ENCODE measurements around the gene TPM2.
A peak's percentile ranks its signal among the peaks of the same experiment; 100 is the strongest.

TPM2 gene

DNA sequence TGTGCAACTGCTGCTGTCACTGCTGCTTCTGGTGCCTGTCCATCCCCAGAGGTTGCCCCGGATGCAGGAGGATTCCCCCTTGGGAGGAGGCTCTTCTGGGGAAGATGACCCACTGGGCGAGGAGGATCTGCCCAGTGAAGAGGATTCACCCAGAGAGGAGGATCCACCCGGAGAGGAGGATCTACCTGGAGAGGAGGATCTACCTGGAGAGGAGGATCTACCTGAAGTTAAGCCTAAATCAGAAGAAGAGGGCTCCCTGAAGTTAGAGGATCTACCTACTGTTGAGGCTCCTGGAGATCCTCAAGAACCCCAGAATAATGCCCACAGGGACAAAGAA, 15.7 kb downstream of the TPM2 start:
- H3K27ac ChIP-seq (ENCODE audit: low read depth, low read length): no peak overlapping the region

DNA sequence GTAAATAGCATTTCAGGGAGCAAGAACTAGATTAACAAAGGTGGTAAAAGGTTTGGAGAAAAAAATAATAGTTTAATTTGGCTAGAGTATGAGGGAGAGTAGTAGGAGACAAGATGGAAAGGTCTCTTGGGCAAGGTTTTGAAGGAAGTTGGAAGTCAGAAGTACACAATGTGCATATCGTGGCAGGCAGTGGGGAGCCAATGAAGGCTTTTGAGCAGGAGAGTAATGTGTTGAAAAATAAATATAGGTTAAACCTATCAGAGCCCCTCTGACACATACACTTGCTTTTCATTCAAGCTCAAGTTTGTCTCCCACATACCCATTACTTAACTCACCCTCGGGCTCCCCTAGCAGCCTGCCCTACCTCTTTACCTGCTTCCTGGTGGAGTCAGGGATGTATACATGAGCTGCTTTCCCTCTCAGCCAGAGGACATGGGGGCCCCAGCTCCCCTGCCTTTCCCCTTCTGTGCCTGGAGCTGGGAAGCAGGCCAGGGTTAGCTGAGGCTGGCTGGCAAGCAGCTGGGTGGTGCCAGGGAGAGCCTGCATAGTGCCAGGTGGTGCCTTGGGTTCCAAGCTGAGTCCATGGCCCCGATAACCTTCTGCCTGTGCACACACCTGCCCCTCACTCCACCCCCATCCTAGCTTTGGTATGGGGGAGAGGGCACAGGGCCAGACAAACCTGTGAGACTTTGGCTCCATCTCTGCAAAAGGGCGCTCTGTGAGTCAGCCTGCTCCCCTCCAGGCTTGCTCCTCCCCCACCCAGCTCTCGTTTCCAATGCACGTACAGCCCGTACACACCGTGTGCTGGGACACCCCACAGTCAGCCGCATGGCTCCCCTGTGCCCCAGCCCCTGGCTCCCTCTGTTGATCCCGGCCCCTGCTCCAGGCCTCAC, 16.3 kb downstream of the TPM2 start, which contains the start of gene CA9:
TSS of gene CA9 (plus strand) at position 797 of the 893 bp plus-strand sequence. CDS start at position 829, 32 bp downstream.
- H3K79me2 ChIP-seq (ENCODE audit: control insufficient read depth, insufficient read depth, low read length, unreplicated experiment): no peaks in the 10 kb centered on the region
- no peaks in the 10 kb centered on the region for H3K36me3 ChIP-seq (ENCODE audit: insufficient read depth, low read length)
- H3K4me1 ChIP-seq (ENCODE audit: control insufficient read depth, insufficient read depth, low read length, unreplicated experiment): peaks cover 21% of the 10 kb centered on the region
- H3K4me3 ChIP-seq (ENCODE audit: low read depth, low read length): peak within 1 kb of the TSS; percentile 19
- no peak within 1 kb of the TSS for H3K27ac ChIP-seq (ENCODE audit: low read depth, low read length)
- no peak within 1 kb of the TSS for H2AFZ ChIP-seq (ENCODE audit: low read length, unreplicated experiment)
- no peaks in the 10 kb centered on the region for H3K27me3 ChIP-seq (ENCODE audit: insufficient read depth, low read length)

More for the DNA sequence above, 15.7 kb downstream of the TPM2 start:
- Histone ChIP-seq H3K36me3 (ENCODE audit: insufficient read depth, low read length) (no peaks in the 10 kb centered on the region), H3K27me3 (ENCODE audit: insufficient read depth, low read length) (no peaks in the 10 kb centered on the region), H3K4me3 (ENCODE audit: low read depth, low read length) (peak overlapping the region; percentile 19), H3K79me2 (ENCODE audit: control insufficient read depth, insufficient read depth, low read length, unreplicated experiment) (no peaks in the 10 kb centered on the region), H2AFZ (ENCODE audit: low read length, unreplicated experiment) (no peak overlapping the region), H3K4me1 (ENCODE audit: control insufficient read depth, insufficient read depth, low read length, unreplicated experiment) (peaks cover 21% of the 10 kb centered on the region)

DNA sequence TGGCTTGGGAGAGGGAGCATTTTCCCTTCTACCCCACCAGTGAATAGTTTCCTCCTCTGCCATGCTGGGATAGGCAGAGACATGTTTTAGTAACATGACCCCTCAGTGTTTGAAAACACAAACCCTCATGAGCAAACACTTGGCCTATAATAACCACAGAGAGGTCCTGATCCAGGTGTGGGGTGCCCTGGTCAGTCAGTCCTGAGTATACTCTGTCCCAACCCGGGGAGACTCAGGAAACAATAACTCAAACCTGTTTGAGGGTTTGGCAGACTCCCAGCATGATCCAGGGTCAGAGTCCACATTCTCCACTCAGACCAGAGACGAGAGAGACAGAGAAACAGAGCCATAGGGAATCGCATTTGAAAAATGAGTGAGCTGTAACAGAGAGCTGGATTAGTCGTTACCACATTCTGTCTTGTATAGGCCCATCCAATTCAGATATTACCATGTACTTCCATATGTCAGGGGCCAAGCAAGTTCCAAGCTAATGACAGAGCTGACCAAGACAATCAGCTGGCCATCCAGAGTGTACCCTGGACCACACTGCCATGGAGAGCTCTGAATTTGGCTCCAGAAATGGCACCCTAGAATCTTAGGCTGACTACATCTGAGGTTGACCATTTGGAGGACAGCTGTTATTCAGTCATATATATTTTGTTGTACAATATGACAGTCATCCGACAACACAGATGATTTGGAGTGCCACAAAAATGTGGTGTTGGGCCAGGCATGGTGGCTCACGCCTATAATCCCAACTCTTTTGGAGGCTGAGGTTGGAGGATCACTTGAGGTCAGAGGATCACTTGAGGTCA, 20.2 kb downstream of the TPM2 start:
- H3K27ac ChIP-seq (ENCODE audit: low read depth, low read length): no peak overlapping the region
- H2AFZ ChIP-seq (ENCODE audit: low read length, unreplicated experiment): no peak overlapping the region
- H3K27me3 ChIP-seq (ENCODE audit: insufficient read depth, low read length): no peaks in the 10 kb centered on the region
- no peak overlapping the region for H3K4me3 ChIP-seq (ENCODE audit: low read depth, low read length)
- no peaks in the 10 kb centered on the region for H3K36me3 ChIP-seq (ENCODE audit: insufficient read depth, low read length)
- H3K4me1 ChIP-seq (ENCODE audit: control insufficient read depth, insufficient read depth, low read length, unreplicated experiment): peaks cover 24% of the 10 kb centered on the region
- H3K79me2 ChIP-seq (ENCODE audit: control insufficient read depth, insufficient read depth, low read length, unreplicated experiment): peaks cover 4% of the 10 kb centered on the region

DNA sequence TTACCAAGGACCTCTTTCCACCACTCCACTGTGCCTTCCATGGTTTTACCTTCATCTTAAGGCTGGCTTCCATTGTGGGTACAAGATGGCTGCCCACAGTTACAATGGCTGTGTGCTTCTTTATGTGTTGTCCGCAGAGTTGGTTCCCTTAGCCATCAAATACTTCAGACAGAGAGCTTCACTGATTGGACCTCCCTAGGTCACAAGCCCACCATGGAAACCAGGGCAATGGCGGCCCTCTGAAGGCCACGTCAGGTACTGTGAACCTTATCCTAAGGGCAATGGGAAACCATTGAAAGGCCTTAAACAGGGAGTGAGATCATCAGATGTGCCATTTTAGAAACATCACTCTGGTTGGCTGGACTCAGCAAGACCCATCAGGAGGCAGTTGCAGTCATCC, 21.8 kb downstream of the TPM2 start:
- Histone ChIP-seq H3K79me2 (ENCODE audit: control insufficient read depth, insufficient read depth, low read length, unreplicated experiment) (peaks cover 13% of the 10 kb centered on the region), H2AFZ (ENCODE audit: low read length, unreplicated experiment) (no peak overlapping the region), H3K27me3 (ENCODE audit: insufficient read depth, low read length) (no peaks in the 10 kb centered on the region), H3K27ac (ENCODE audit: low read depth, low read length) (no peak overlapping the region), H3K4me3 (ENCODE audit: low read depth, low read length) (no peak overlapping the region), H3K36me3 (ENCODE audit: insufficient read depth, low read length) (no peaks in the 10 kb centered on the region), H3K4me1 (ENCODE audit: control insufficient read depth, insufficient read depth, low read length, unreplicated experiment) (peaks cover 34% of the 10 kb centered on the region)

DNA sequence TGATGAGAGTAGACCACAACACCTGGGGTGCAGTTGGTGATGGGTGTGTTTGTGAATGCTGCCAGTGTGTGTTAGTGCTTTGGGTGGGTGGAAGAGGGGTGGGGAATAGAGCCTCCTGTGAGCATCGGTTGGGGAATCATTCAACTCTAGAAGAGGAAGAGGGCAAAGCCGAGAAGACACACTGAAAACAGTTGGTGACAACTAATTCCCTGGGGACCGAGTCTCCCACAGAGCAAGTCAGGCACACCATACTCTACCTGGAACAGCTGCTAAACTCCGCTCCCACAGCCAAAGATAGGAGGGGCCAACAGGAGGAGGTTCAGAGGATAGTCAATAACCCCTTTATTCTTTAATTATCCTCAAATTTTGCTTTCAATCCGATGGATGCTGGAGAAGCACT, 23.2 kb downstream of the TPM2 start:
- peaks cover 45% of the 10 kb centered on the region for H3K4me1 ChIP-seq (ENCODE audit: control insufficient read depth, insufficient read depth, low read length, unreplicated experiment)
- H3K79me2 ChIP-seq (ENCODE audit: control insufficient read depth, insufficient read depth, low read length, unreplicated experiment): peaks cover 15% of the 10 kb centered on the region
- H3K27me3 ChIP-seq (ENCODE audit: insufficient read depth, low read length): no peaks in the 10 kb centered on the region
- H2AFZ ChIP-seq (ENCODE audit: low read length, unreplicated experiment): no peak overlapping the region
- no peak overlapping the region for H3K27ac ChIP-seq (ENCODE audit: low read depth, low read length)
- H3K4me3 ChIP-seq (ENCODE audit: low read depth, low read length): no peak overlapping the region
- H3K36me3 ChIP-seq (ENCODE audit: insufficient read depth, low read length): no peaks in the 10 kb centered on the region

DNA sequence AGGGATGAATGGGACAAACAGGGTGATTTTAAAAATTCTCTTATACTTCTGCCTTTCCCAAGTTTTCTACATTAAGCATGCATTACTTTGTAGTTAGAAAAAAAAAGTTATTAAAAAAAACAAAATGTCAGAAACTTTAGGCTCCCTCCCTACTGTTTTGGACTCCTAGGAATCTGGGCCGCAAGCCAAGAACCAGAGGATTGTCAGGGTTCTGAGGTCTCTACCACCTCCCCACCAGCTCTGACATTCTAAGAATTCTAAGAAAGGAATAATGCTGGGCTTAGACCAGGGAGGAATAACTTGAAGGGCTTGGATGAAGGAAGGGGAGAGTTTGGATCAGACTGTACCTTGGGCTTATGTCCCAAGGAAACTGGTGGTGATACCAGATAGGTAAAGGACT, 23.7 kb downstream of the TPM2 start:
- no peak overlapping the region for H2AFZ ChIP-seq (ENCODE audit: low read length, unreplicated experiment)
- H3K27ac ChIP-seq (ENCODE audit: low read depth, low read length): no peak overlapping the region
- no peak overlapping the region for H3K4me3 ChIP-seq (ENCODE audit: low read depth, low read length)
- H3K27me3 ChIP-seq (ENCODE audit: insufficient read depth, low read length): no peaks in the 10 kb centered on the region
- no peaks in the 10 kb centered on the region for H3K36me3 ChIP-seq (ENCODE audit: insufficient read depth, low read length)
- peaks cover 49% of the 10 kb centered on the region for H3K4me1 ChIP-seq (ENCODE audit: control insufficient read depth, insufficient read depth, low read length, unreplicated experiment)
- peaks cover 18% of the 10 kb centered on the region for H3K79me2 ChIP-seq (ENCODE audit: control insufficient read depth, insufficient read depth, low read length, unreplicated experiment)

DNA sequence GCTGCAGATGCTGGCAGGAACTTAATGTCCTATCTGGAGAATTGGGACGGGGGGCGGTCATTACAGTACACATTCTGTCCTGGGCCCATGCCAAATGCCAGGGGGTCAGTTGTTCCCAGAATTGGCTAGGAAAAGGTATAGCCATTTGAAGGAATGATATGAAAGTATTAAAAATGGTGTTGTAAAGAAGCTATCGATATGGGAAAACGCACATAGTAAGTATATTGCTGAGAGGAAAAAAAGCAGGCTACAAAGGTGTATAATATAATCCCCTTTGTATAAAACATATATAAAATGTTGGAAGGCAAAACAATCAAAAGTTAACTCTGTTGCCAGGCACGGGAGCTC, 24.3 kb downstream of the TPM2 start:
- Histone ChIP-seq H3K4me1 (ENCODE audit: control insufficient read depth, insufficient read depth, low read length, unreplicated experiment) (peaks cover 55% of the 10 kb centered on the region), H3K27ac (ENCODE audit: low read depth, low read length) (no peak overlapping the region), H3K79me2 (ENCODE audit: control insufficient read depth, insufficient read depth, low read length, unreplicated experiment) (peaks cover 24% of the 10 kb centered on the region), H3K27me3 (ENCODE audit: insufficient read depth, low read length) (no peaks in the 10 kb centered on the region), H3K36me3 (ENCODE audit: insufficient read depth, low read length) (0 out of 2 replicates have a peak, but pooled peaks cover 3% of the 10 kb centered on the region), H2AFZ (ENCODE audit: low read length, unreplicated experiment) (peak overlapping the region; percentile 52), H3K4me3 (ENCODE audit: low read depth, low read length) (peak overlapping the region; percentile 81)

DNA sequence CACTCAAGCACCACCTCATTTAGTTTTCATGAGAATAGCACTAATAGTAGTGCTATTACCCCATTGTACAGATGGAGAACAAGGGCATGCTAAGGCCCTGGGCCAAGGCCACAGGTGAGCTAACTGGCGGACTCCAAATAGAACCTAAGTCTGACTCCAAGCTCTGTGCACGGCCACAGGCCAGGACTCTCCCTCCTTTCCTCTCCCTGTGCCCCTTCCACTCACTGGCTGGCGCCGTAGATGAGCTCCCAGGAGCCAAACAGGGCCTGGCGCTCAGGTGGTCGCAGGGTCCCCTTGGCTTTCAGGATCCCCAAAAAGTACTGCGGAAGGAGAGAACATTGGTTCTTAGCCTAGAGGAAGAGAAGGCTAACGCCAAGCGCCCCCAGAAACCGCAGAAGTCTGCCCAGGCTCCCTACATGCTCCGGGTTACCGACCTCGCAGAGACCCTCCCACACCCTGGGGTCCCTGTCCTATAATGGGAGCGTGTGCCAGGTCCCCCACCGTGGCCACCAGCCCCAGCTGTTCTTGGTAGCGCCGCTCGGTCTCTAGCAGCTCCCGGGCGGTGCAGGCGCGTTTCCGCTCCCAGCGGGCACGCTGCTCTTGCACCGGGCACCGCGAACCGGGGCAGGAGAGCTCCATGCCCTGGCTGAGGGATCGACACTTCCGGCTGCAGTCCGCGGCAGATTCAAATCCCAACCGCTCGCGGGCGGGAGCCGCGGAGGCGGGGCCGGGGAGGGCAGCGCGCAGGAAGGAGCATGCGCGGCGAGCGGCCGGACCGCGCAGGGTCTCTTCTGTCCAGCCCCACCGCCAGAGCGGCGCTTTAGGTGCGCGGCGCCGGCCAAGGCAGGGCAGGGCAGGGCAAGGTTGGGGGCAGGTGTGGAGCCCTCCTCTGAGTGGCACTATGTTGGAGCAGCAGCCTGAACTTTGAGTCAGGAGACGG, 24.9 kb downstream of the TPM2 start, which contains the start of gene ARHGEF39:
TSS of gene ARHGEF39 (minus strand) at position 665 of the 940 bp plus-strand sequence. CDS start at position 639, 26 bp downstream.
- H3K36me3 ChIP-seq (ENCODE audit: insufficient read depth, low read length): 0 out of 2 replicates have a peak, but pooled peaks cover 6% of the 10 kb centered on the region
- peaks cover 29% of the 10 kb centered on the region for H3K79me2 ChIP-seq (ENCODE audit: control insufficient read depth, insufficient read depth, low read length, unreplicated experiment)
- peak within 1 kb of the TSS; percentile 81 for H3K4me3 ChIP-seq (ENCODE audit: low read depth, low read length)
- peaks cover 60% of the 10 kb centered on the region for H3K4me1 ChIP-seq (ENCODE audit: control insufficient read depth, insufficient read depth, low read length, unreplicated experiment)
- H2AFZ ChIP-seq (ENCODE audit: low read length, unreplicated experiment): peak within 1 kb of the TSS; percentile 52
- H3K27me3 ChIP-seq (ENCODE audit: insufficient read depth, low read length): no peaks in the 10 kb centered on the region
- H3K27ac ChIP-seq (ENCODE audit: low read depth, low read length): peak within 1 kb of the TSS; percentile 45

DNA sequence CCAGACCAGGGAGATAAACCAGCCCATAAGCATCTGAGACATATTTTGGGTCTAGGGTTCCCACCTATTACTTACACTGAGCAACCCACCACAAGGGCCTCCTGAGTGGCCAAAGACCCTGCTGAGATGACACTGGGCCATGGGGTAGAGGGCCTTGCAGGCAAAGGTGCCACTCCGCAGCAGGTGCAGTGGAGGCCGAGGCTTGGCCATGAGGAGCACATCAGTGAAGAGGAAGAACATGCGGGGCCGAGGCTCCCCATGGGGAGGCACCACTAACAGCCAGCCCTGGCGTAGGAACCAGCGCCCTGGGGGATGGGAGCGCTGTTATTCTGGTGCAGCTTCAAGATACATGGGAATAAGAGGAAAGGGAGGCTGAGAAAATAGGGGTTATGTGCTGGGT, 27.3 kb downstream of the TPM2 start:
- Histone ChIP-seq H3K27ac (ENCODE audit: low read depth, low read length) (peak overlapping the region; percentile 99; the same call in 1 of the 2 replicates), H3K4me1 (ENCODE audit: control insufficient read depth, insufficient read depth, low read length, unreplicated experiment) (peaks cover 63% of the 10 kb centered on the region), H3K4me3 (ENCODE audit: low read depth, low read length) (no peak overlapping the region), H2AFZ (ENCODE audit: low read length, unreplicated experiment) (no peak overlapping the region), H3K36me3 (ENCODE audit: insufficient read depth, low read length) (0 out of 2 replicates have a peak, but pooled peaks cover 6% of the 10 kb centered on the region), H3K27me3 (ENCODE audit: insufficient read depth, low read length) (no peaks in the 10 kb centered on the region), H3K79me2 (ENCODE audit: control insufficient read depth, insufficient read depth, low read length, unreplicated experiment) (peaks cover 29% of the 10 kb centered on the region)

Measured in ACC112 (cell line).